Activated T-cell treated with anti-CD3 and anti-CD28 coated beads, Interleukin-2, amount 50 U/mL, for 72 hours (primary cell): ENCODE results near the gene PAPPA2. TPM values are rescaled to one million over a fixed set of nuclear protein-coding genes. Genes with fewer than 3 reads are reported as not detected.

Source experiments
- ATAC-seq, 2 donors: fragments of 150-1000 bp; cut with Tn5 transposase; replicated peaks in 1 of 2; 2 replicates each; pipeline ENCODE4 v1.10.0; 2021; ENCODE audit warnings: moderate library complexity in 2 of 2, mild to moderate bottlenecking in 1 of 2
- DNase-seq, 2 donors: peaks; one replicate each; pipeline ENCODE4 v3.0.0; 2021 to 2022; ENCODE audit warnings: mixed read lengths in 1 of 2
- H3K27ac Mint-ChIP-seq: one replicate; pipeline ENCODE4 v1.8.0; 2022; ENCODE audit warnings: mild to moderate bottlenecking, moderate library complexity, mixed read lengths
- H3K27me3 Mint-ChIP-seq: one replicate; pipeline ENCODE4 v1.8.0; 2022; ENCODE audit warnings: low read depth, mixed read lengths
- H3K36me3 Mint-ChIP-seq, 2 donors: one replicate each; pipeline ENCODE4 v1.8.0; 2022; ENCODE audit warnings: mixed read lengths in 2 of 2, mild to moderate bottlenecking in 1 of 2; ENCODE audit not compliant: insufficient read depth in 2 of 2
- H3K4me1 Mint-ChIP-seq: one replicate; pipeline ENCODE4 v1.8.0; 2022; ENCODE audit warnings: low read depth, mixed read lengths
- H3K4me3 Mint-ChIP-seq, 2 donors: one replicate each; pipeline ENCODE4 v1.8.0; 2022; ENCODE audit warnings: mild to moderate bottlenecking in 2 of 2, mixed read lengths in 2 of 2, moderate library complexity in 2 of 2
- H3K9me3 Mint-ChIP-seq, 2 donors: one replicate each; pipeline ENCODE4 v1.8.0; 2022; ENCODE audit warnings: mixed read lengths in 2 of 2
- total RNA-seq, 2 donors: library from RNA; stranded (reverse); gene quantifications; one replicate each; pipeline ENCODE4 v1.2.3, GENCODE V29; 2022

Gene PAPPA2
- total RNA-seq, 2 donors from 2014 or later = 1.0 to 3.3 TPM

- H3K36me3 Mint-ChIP-seq = no peaks in the 10 kb centered on the region
- H3K9me3 Mint-ChIP-seq = peaks cover 0 to 3% of the 10 kb centered on the region in 2 donors
- H3K4me1 Mint-ChIP-seq = no peaks in the 10 kb centered on the region
- ATAC-seq (no peak), DNase-seq (no peak)
- H3K4me3 Mint-ChIP-seq = no peak overlapping the region
- H3K27me3 Mint-ChIP-seq = no peaks in the 10 kb centered on the region
- H3K27ac Mint-ChIP-seq = no peak overlapping the region
Measured at GRCh38 chr1:176515310-176515709, 52.3 kb downstream of the PAPPA2 start.

DNA sequence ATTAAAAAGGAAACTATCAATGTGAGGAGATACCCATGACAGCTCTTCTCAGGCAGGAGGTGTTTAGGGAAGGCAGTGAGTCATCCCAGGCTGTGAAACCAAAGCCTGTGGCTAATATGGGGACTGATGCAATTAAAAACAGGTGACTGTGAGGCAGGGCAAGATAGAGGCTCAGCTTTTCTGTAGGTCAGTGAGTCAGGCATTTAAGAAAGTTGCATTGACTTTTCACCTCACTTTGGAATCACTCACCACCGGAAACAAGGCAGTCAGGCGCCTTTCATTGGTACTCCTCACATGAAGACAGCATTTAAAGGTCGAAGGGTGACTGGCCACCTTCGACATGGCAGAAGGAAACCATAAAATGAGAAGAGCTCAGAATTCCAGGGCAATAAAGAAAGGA lies 54.5 kb downstream of the PAPPA2 start:
- Mint-ChIP-seq H3K4me1 (no peaks in the 10 kb centered on the region), H3K36me3 (no peaks in the 10 kb centered on the region), H3K4me3 (no peak overlapping the region), H3K9me3 (peaks cover 0 to 3% of the 10 kb centered on the region in 2 donors), H3K27me3 (no peaks in the 10 kb centered on the region), H3K27ac (no peak overlapping the region)
- DNase-seq (peak in 1 of 2 donors; percentile 3), ATAC-seq (peak in 1 of 2 donors; percentile 51)

- H3K36me3 Mint-ChIP-seq = no peaks in the 10 kb centered on the region
- DNase-seq = no peak
- H3K4me1 Mint-ChIP-seq = no peaks in the 10 kb centered on the region
- no peaks in the 10 kb centered on the region for H3K27me3 Mint-ChIP-seq
- no peak overlapping the region for H3K27ac Mint-ChIP-seq
- H3K4me3 Mint-ChIP-seq = no peak overlapping the region
- no peaks in the 10 kb centered on the region for H3K9me3 Mint-ChIP-seq
- no peak for ATAC-seq
Measured at GRCh38 chr1:176521211-176521610, 58.2 kb downstream of the PAPPA2 start.

GRCh38 chr1:176522310-176522845 lies 59.4 kb downstream of the PAPPA2 start:
- Mint-ChIP-seq H3K9me3 (no peaks in the 10 kb centered on the region), H3K27me3 (no peaks in the 10 kb centered on the region), H3K27ac (no peak overlapping the region), H3K4me1 (no peaks in the 10 kb centered on the region), H3K36me3 (no peaks in the 10 kb centered on the region), H3K4me3 (no peak overlapping the region)
- ATAC-seq (no peak), DNase-seq (no peak)

GRCh38 chr1:176529395-176530090 lies 66.6 kb downstream of the PAPPA2 start:
- ATAC-seq (no peak), DNase-seq (no peak)
- Mint-ChIP-seq H3K27me3 (no peaks in the 10 kb centered on the region), H3K4me1 (no peaks in the 10 kb centered on the region), H3K27ac (no peak overlapping the region), H3K4me3 (no peak overlapping the region), H3K36me3 (no peaks in the 10 kb centered on the region), H3K9me3 (peaks cover 0 to under 1% of the 10 kb centered on the region in 2 donors)

- H3K9me3 Mint-ChIP-seq = peaks cover 0 to 4% of the 10 kb centered on the region in 2 donors
- no peaks in the 10 kb centered on the region for H3K27me3 Mint-ChIP-seq
- H3K36me3 Mint-ChIP-seq = no peaks in the 10 kb centered on the region
- ATAC-seq = no peak
- H3K27ac Mint-ChIP-seq = no peak overlapping the region
- H3K4me3 Mint-ChIP-seq = no peak overlapping the region
- DNase-seq = no peak
- no peaks in the 10 kb centered on the region for H3K4me1 Mint-ChIP-seq
Measured at GRCh38 chr1:176531036-176531435, 68.1 kb downstream of the PAPPA2 start.

- Mint-ChIP-seq H3K27ac (no peak overlapping the region), H3K4me3 (no peak overlapping the region), H3K36me3 (no peaks in the 10 kb centered on the region), H3K9me3 (peaks cover 0 to 4% of the 10 kb centered on the region in 2 donors), H3K27me3 (no peaks in the 10 kb centered on the region), H3K4me1 (no peaks in the 10 kb centered on the region)
- ATAC-seq = no peak
- no peak for DNase-seq
Measured at GRCh38 chr1:176531921-176532897, 69.2 kb downstream of the PAPPA2 start.

GRCh38 chr1:176533020-176533419 lies 70.0 kb downstream of the PAPPA2 start:
- Mint-ChIP-seq H3K36me3 (no peaks in the 10 kb centered on the region), H3K27ac (no peak overlapping the region), H3K4me1 (no peaks in the 10 kb centered on the region), H3K4me3 (no peak overlapping the region), H3K9me3 (peaks cover 3 to 8% of the 10 kb centered on the region in 2 donors), H3K27me3 (no peaks in the 10 kb centered on the region)
- DNase-seq = no peak
- ATAC-seq = no peak

- Mint-ChIP-seq H3K9me3 (peaks cover 4 to 15% of the 10 kb centered on the region in 2 donors), H3K36me3 (no peaks in the 10 kb centered on the region), H3K4me1 (no peaks in the 10 kb centered on the region), H3K27ac (no peak overlapping the region), H3K27me3 (no peaks in the 10 kb centered on the region), H3K4me3 (no peak overlapping the region)
- DNase-seq = no peak
- ATAC-seq = no peak
Measured at GRCh38 chr1:176536588-176536987, 73.6 kb downstream of the PAPPA2 start.

- Mint-ChIP-seq H3K4me3 (no peak overlapping the region), H3K27me3 (peaks cover 6% of the 10 kb centered on the region), H3K4me1 (no peaks in the 10 kb centered on the region), H3K27ac (no peak overlapping the region), H3K9me3 (peaks cover 4 to 15% of the 10 kb centered on the region in 2 donors), H3K36me3 (no peaks in the 10 kb centered on the region)
- ATAC-seq (no peak), DNase-seq (no peak)
Measured at GRCh38 chr1:176539018-176539417, 76.0 kb downstream of the PAPPA2 start.

DNA sequence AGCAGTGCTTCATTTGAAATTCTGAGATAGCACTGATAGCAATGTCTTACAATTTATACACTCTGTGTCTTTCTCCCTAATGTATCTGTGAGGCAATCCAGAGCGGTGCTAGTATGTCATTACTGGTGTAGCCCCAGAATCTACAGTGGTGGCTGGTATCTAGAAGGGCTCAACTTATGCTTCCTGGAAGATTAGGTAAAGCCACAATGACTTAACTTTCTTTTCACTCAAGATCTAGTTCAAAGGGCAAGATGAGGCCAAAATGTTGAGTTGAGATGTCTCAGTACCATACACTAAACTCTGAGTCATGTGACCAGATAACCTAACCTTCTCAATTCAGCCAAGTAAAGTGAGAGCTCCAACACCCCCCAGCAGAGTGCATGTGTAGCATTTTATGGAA lies 77.5 kb downstream of the PAPPA2 start:
- H3K36me3 Mint-ChIP-seq = no peaks in the 10 kb centered on the region
- DNase-seq (no peak), ATAC-seq (peak in 1 of 2 donors; percentile 26)
- H3K4me1 Mint-ChIP-seq = no peaks in the 10 kb centered on the region
- H3K4me3 Mint-ChIP-seq = no peak overlapping the region
- H3K27ac Mint-ChIP-seq = no peak overlapping the region
- peaks cover 6% of the 10 kb centered on the region for H3K27me3 Mint-ChIP-seq
- H3K9me3 Mint-ChIP-seq = peaks cover 4 to 11% of the 10 kb centered on the region in 2 donors

GRCh38 chr1:176541663-176542062 lies 78.7 kb downstream of the PAPPA2 start:
- Mint-ChIP-seq H3K36me3 (no peaks in the 10 kb centered on the region), H3K9me3 (peaks cover 4 to 11% of the 10 kb centered on the region in 2 donors), H3K4me3 (no peak overlapping the region), H3K27me3 (peaks cover 12% of the 10 kb centered on the region), H3K4me1 (no peaks in the 10 kb centered on the region), H3K27ac (no peak overlapping the region)
- DNase-seq (no peak), ATAC-seq (no peak)

DNA sequence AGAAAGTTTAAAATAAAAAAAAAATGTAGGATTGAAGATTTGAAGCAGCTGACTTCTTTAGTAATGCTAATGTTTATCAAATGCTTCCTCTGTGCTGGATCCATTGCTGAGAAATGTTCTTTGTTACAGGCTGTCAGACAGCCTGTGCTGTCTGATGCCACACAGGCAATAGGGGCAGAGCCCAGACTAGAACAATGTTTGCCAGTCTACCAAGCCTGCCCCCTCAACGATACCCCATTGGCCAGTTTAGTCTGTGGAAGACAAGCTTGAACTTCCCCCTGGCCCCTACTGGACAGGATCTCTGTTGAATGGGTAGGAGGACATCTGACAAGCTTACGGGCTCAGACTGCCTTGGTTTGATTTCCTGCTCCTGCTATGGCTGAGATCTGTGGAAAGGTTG lies 79.4 kb downstream of the PAPPA2 start:
- no peak for DNase-seq
- H3K4me1 Mint-ChIP-seq = no peaks in the 10 kb centered on the region
- no peaks in the 10 kb centered on the region for H3K36me3 Mint-ChIP-seq
- ATAC-seq = no peak
- no peak overlapping the region for H3K27ac Mint-ChIP-seq
- H3K9me3 Mint-ChIP-seq = peaks cover 4 to 11% of the 10 kb centered on the region in 2 donors
- H3K4me3 Mint-ChIP-seq = no peak overlapping the region
- peaks cover 12% of the 10 kb centered on the region for H3K27me3 Mint-ChIP-seq
